ENCODE data around the gene IGFN1. TPM values are rescaled to one million over a fixed set of nuclear protein-coding genes. Genes with fewer than 3 reads are reported as not detected.

Gene IGFN1
- total and polyA plus RNA-seq, 8 donors = 0.60 to 3.0 (median 0.95) TPM

GRCh38 chr1:201224666-201225370, 34.2 kb downstream of the IGFN1 start:
- intact Hi-C loops (cut with DNase I) = loop anchor here in 1 of 2 donors (10.0 kb wide), 1 partner anchor 250 kb away; no protein-coding TSS in a partner anchor
- ATAC-seq = no peak

GRCh38 chr1:201226178-201226514, 35.5 kb downstream of the IGFN1 start:
- Histone ChIP-seq H3K27me3 (no peaks in the 10 kb centered on the region), H3K9me3 (no peaks in the 10 kb centered on the region), H3K4me3 (no peak overlapping the region), H3K27ac (no peak overlapping the region), H3K36me3 (no peaks in the 10 kb centered on the region), H3K4me1 (no peaks in the 10 kb centered on the region)
- intact Hi-C loops (cut with DNase I) = loop anchor here in 1 of 2 donors (10.0 kb wide), 1 partner anchor 251 kb away; no protein-coding TSS in a partner anchor
- no peak for TF ChIP-seq CTCF (IDR thresholded peaks at IDR 0.05)
- DNase-seq (no peak), ATAC-seq (no peak)

More at GRCh38 chr1:201224666-201225370, 34.2 kb downstream of the IGFN1 start:
- Histone ChIP-seq H3K27ac (no peak overlapping the region), H3K36me3 (no peaks in the 10 kb centered on the region), H3K9me3 (no peaks in the 10 kb centered on the region), H3K4me3 (no peak overlapping the region), H3K4me1 (no peaks in the 10 kb centered on the region), H3K27me3 (no peaks in the 10 kb centered on the region)
- peak in 1 of 4 donors; percentile 10 for DNase-seq
- no peak for TF ChIP-seq CTCF (IDR thresholded peaks at IDR 0.05)

- no peaks in the 10 kb centered on the region for H3K36me3 ChIP-seq
- peak in 1 of 4 donors; percentile 16 for DNase-seq
- no peak overlapping the region for H3K27ac ChIP-seq
- no peak for TF ChIP-seq CTCF (IDR thresholded peaks at IDR 0.05)
- no peak overlapping the region for H3K4me3 ChIP-seq
- H3K27me3 ChIP-seq = no peaks in the 10 kb centered on the region
- intact Hi-C loops (cut with DNase I) = loop anchor here in 1 of 2 donors (10.0 kb wide), 1 partner anchor 252 kb away; no protein-coding TSS in a partner anchor
- H3K9me3 ChIP-seq = no peaks in the 10 kb centered on the region
- ATAC-seq = no peak
- H3K4me1 ChIP-seq = no peaks in the 10 kb centered on the region
Measured at GRCh38 chr1:201226859-201227488, 36.4 kb downstream of the IGFN1 start.

- Histone ChIP-seq H3K9me3 (peaks cover 0 to 4% of the 10 kb centered on the region in 2 donors), H3K4me1 (no peaks in the 10 kb centered on the region), H3K27me3 (no peaks in the 10 kb centered on the region), H3K4me3 (no peak overlapping the region), H3K27ac (no peak overlapping the region), H3K36me3 (no peaks in the 10 kb centered on the region)
- ATAC-seq = no peak
- no peak for TF ChIP-seq CTCF (IDR thresholded peaks at IDR 0.05)
- intact Hi-C loops (cut with DNase I) = loop anchor here in 1 of 2 donors (10.0 kb wide), 1 partner anchor 253 kb away; no protein-coding TSS in a partner anchor
- peak in 1 of 4 donors; percentile 7 for DNase-seq
Measured at GRCh38 chr1:201228011-201228983, 37.7 kb downstream of the IGFN1 start.

Data from left lung (tissue), 10 donors.